Measurements from ENCODE around the gene C2CD3. TPM values are rescaled to one million over a fixed set of nuclear protein-coding genes. Genes with fewer than 3 reads are reported as not detected.

Gene C2CD3
- total RNA-seq, 1 experiment from 2014 or later = 22.0 TPM

- H3T11ph ChIP-seq (ENCODE audit: low read length) = no peak overlapping the region
- Mint-ChIP-seq H3K27ac (no peak overlapping the region), H3K36me3 (ENCODE audit: insufficient read depth in 1 of 3, low read depth in 3 of 3) (peaks cover 0 to 16% (median 10%) of the 10 kb centered on the region in 3 experiments; a peak in 5 of 7 replicates), H3K27me3 (ENCODE audit: low read depth) (no peaks in the 10 kb centered on the region), H3K4me1 (peaks cover 0 to 7% of the 10 kb centered on the region in 2 experiments; a peak in 2 of 4 replicates), H3K4me3 (no peak overlapping the region), H3K9me3 (no peaks in the 10 kb centered on the region)
- H4K8ac ChIP-seq (replicated peaks; ENCODE audit: insufficient read length, low read depth, low read length) = no peak overlapping the region
- H3K4ac ChIP-seq (ENCODE audit: low read depth, low read length) = no peak overlapping the region
- H3K23ac ChIP-seq (ENCODE audit: insufficient read length, low read depth, low read length) = no peak overlapping the region
- no peaks in the 10 kb centered on the region for H4K20me1 ChIP-seq (ENCODE audit: control insufficient read depth, insufficient read depth, insufficient read length)
- H2BK5ac ChIP-seq (ENCODE audit: insufficient read length, low read length) = no peak overlapping the region
- no peak overlapping the region for H3K27ac ChIP-seq (ENCODE audit: insufficient read length, low read depth, low read length)
- H3K9me3 ChIP-seq (ENCODE audit: control insufficient read depth, low read depth, low read length) = no peaks in the 10 kb centered on the region
- no peak overlapping the region for H3K4me2 ChIP-seq (ENCODE audit: insufficient read depth, insufficient read length, low read length)
- no peaks in the 10 kb centered on the region for H3K79me1 ChIP-seq (ENCODE audit: insufficient read depth, low read depth, low read length, poor library complexity, severe bottlenecking)
- H3K9ac ChIP-seq (ENCODE audit: extremely low read depth, insufficient read length, low read length) = no peak overlapping the region
- no peak overlapping the region for H2BK15ac ChIP-seq (ENCODE audit: low read depth, low read length)
- H3K79me2 ChIP-seq (ENCODE audit: insufficient read depth, low read length) = no peaks in the 10 kb centered on the region
- no peak for DNase-seq
- H2BK12ac ChIP-seq (ENCODE audit: insufficient read length, low read depth, low read length) = no peak overlapping the region
- no peak overlapping the region for H4K91ac ChIP-seq (ENCODE audit: insufficient read length, low read depth, low read length)
- H2AFZ ChIP-seq (ENCODE audit: low read length) = no peak overlapping the region
- TF ChIP-seq CTCF (conservative IDR thresholded peaks at IDR 0.05) = no peak
- no peak overlapping the region for H4K5ac ChIP-seq (ENCODE audit: insufficient read length, low read depth, low read length)
- no peaks in the 10 kb centered on the region for H3K4me1 ChIP-seq (ENCODE audit: insufficient read depth, low read length)
- H2AK5ac ChIP-seq (ENCODE audit: insufficient read length, low read length) = no peak overlapping the region
- H3K18ac ChIP-seq (ENCODE audit: insufficient read length, low read depth, low read length) = no peak overlapping the region
- H2BK120ac ChIP-seq (ENCODE audit: low read depth, low read length, poor library complexity, severe bottlenecking) = no peak overlapping the region
- H3K56ac ChIP-seq (ENCODE audit: insufficient read length, low read depth, low read length) = no peak overlapping the region
- H3K27me3 ChIP-seq (ENCODE audit: insufficient read depth, low read length) = no peaks in the 10 kb centered on the region
- no peak overlapping the region for H2BK20ac ChIP-seq (ENCODE audit: low read depth, low read length, poor library complexity, severe bottlenecking)
- no peak overlapping the region for H3K14ac ChIP-seq (ENCODE audit: insufficient read depth, low read length)
- no CpG with 5 or more reads among the region's 6 CpGs for WGBS (ENCODE audit: extremely low coverage, insufficient read length, low lambda C conversion rate)
- no peaks in the 10 kb centered on the region for H3K23me2 ChIP-seq (ENCODE audit: insufficient read length, low read depth, low read length, poor library complexity, severe bottlenecking)
These were observed 148.8 kb downstream of the C2CD3 start for GRCh38 chr11:74021998-74022397.

Measured in H9 (cell line).